ENCODE results near the gene NMNAT1. TPM values are rescaled to one million over a fixed set of nuclear protein-coding genes. Genes with fewer than 3 reads are reported as not detected.

The NMNAT1 gene
- total RNA-seq, 5 donors from 2014 or later (not counting 1 experiment from before 2014, with no cell fraction given) = 2.9 to 8.0 (median 7.1) TPM

- H3K27me3 Mint-ChIP-seq = no peaks in the 10 kb centered on the region
- H3K9me3 ChIP-seq = no peaks in the 10 kb centered on the region
- ATAC-seq (replicated peaks in 1 of 4) = no peak
These were observed 39.3 kb upstream of the NMNAT1 start for GRCh38 chr1:9903801-9904527.

DNA sequence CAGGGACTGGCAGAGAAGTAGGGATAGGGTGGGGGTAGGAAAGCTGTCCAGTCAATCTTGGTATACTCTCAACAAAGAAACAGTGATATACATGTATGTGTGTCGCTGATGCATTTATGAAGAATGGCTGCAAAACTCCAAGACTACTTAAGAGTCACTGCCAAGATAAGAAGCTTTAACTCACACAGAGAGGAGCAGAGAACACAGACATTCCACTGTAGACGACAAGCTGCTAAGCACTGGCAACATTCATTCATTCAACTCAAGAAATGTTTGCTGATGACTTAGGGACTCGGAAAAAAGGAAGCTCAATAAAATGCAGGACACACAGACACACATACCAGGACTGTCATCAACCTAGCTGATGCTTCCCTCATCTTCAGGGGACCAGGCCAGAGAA lies 38.7 kb upstream of the NMNAT1 start:
- Mint-ChIP-seq H3K4me3 (no peak overlapping the region), H3K4me1 (peaks cover 29 to 45% (median 40%) of the 10 kb centered on the region in 3 donors), H3K27me3 (no peaks in the 10 kb centered on the region), H3K9me3 (no peaks in the 10 kb centered on the region), H3K27ac (no peak overlapping the region), H3K36me3 (no peaks in the 10 kb centered on the region)
- Histone ChIP-seq H3K27ac (ENCODE audit: low read length) (no peak overlapping the region), H3K4me1 (ENCODE audit: control insufficient read depth in 1 of 2, extremely low read depth in 1 of 2, insufficient read depth in 2 of 2, low read length in 2 of 2) (peaks cover 4 to 20% of the 10 kb centered on the region in 2 experiments), H3K9me3 (no peaks in the 10 kb centered on the region), H3K4me3 (ENCODE audit: control insufficient read depth in 1 of 2, extremely low read depth in 1 of 2, low read length in 1 of 2) (no peak overlapping the region), H3K27me3 (replicated peaks in 1 of 2; ENCODE audit: control insufficient read depth in 2 of 2, extremely low read depth in 1 of 2, insufficient read depth in 2 of 2, low read length in 1 of 2) (no peaks in the 10 kb centered on the region), H3K36me3 (ENCODE audit: control insufficient read depth in 2 of 2, extremely low read depth in 1 of 2, insufficient read depth in 1 of 2, low read length in 1 of 2) (no peaks in the 10 kb centered on the region)
- CTCF ChIA-PET = interaction anchor here in 1 of 2 donors (0.6 kb wide), 1 partner anchor 1277 kb away, joined by 4 read pairs; no protein-coding TSS in a partner anchor
- ATAC-seq (replicated peaks in 1 of 4) (no peak), DNase-seq (no peak)
- POLR2A ChIA-PET = no interaction called here
- WGBS (ENCODE audit: insufficient coverage) = no CpG with 5 or more reads among the region's 3 CpGs

More at GRCh38 chr1:9903801-9904527, 39.3 kb upstream of the NMNAT1 start:
- Histone ChIP-seq H3K4me1 (ENCODE audit: control insufficient read depth in 1 of 2, extremely low read depth in 1 of 2, insufficient read depth in 2 of 2, low read length in 2 of 2) (peaks cover 2 to 14% of the 10 kb centered on the region in 2 experiments), H3K4me3 (ENCODE audit: control insufficient read depth in 1 of 2, extremely low read depth in 1 of 2, low read length in 1 of 2) (no peak overlapping the region), H3K27me3 (replicated peaks in 1 of 2; ENCODE audit: control insufficient read depth in 2 of 2, extremely low read depth in 1 of 2, insufficient read depth in 2 of 2, low read length in 1 of 2) (no peaks in the 10 kb centered on the region), H3K27ac (ENCODE audit: low read length) (no peak overlapping the region), H3K36me3 (ENCODE audit: control insufficient read depth in 2 of 2, extremely low read depth in 1 of 2, insufficient read depth in 1 of 2, low read length in 1 of 2) (no peaks in the 10 kb centered on the region)
- ChIA-PET CTCF (interaction anchor here in 1 of 2 donors (0.6 kb wide), 1 partner anchor 1276 kb away, joined by 4 read pairs; no protein-coding TSS in a partner anchor), POLR2A (no interaction called here)
- H3K36me3 Mint-ChIP-seq = no peaks in the 10 kb centered on the region
- WGBS (ENCODE audit: insufficient coverage) = 33% methylated on average over 4 of the region's 9 CpGs
- no peaks in the 10 kb centered on the region for H3K9me3 Mint-ChIP-seq
- peaks cover 22 to 39% (median 33%) of the 10 kb centered on the region in 3 donors for H3K4me1 Mint-ChIP-seq
- no peak overlapping the region for H3K4me3 Mint-ChIP-seq
- H3K27ac Mint-ChIP-seq = no peak overlapping the region
- DNase-seq = no peak

- H3K4me3 ChIP-seq (ENCODE audit: control insufficient read depth in 1 of 2, extremely low read depth in 1 of 2, low read length in 1 of 2) = no peak overlapping the region
- H3K27me3 Mint-ChIP-seq = no peaks in the 10 kb centered on the region
- peaks cover 4 to 21% of the 10 kb centered on the region in 2 experiments for H3K4me1 ChIP-seq (ENCODE audit: control insufficient read depth in 1 of 2, extremely low read depth in 1 of 2, insufficient read depth in 2 of 2, low read length in 2 of 2)
- H3K27ac Mint-ChIP-seq = no peak overlapping the region
- H3K4me1 Mint-ChIP-seq = peaks cover 29 to 46% (median 40%) of the 10 kb centered on the region in 3 donors
- H3K9me3 ChIP-seq = no peaks in the 10 kb centered on the region
- ATAC-seq (replicated peaks in 1 of 4) (no peak), DNase-seq (no peak)
- 65% methylated on average over 4 of the region's 4 CpGs for WGBS (ENCODE audit: insufficient coverage)
- no peaks in the 10 kb centered on the region for H3K36me3 Mint-ChIP-seq
- no peak overlapping the region for H3K4me3 Mint-ChIP-seq
- no peak overlapping the region for H3K27ac ChIP-seq (ENCODE audit: low read length)
- no peaks in the 10 kb centered on the region for H3K27me3 ChIP-seq (replicated peaks in 1 of 2; ENCODE audit: control insufficient read depth in 2 of 2, extremely low read depth in 1 of 2, insufficient read depth in 2 of 2, low read length in 1 of 2)
- no peaks in the 10 kb centered on the region for H3K9me3 Mint-ChIP-seq
- ChIA-PET POLR2A (no interaction called here), CTCF (no interaction called here)
- no peaks in the 10 kb centered on the region for H3K36me3 ChIP-seq (ENCODE audit: control insufficient read depth in 2 of 2, extremely low read depth in 1 of 2, insufficient read depth in 1 of 2, low read length in 1 of 2)
These were observed 38.3 kb upstream of the NMNAT1 start for GRCh38 chr1:9905010-9905409.

GRCh38 chr1:9906466-9906865 lies 36.8 kb upstream of the NMNAT1 start:
- ATAC-seq (replicated peaks in 1 of 4) = no peak
- Histone ChIP-seq H3K4me1 (ENCODE audit: control insufficient read depth in 1 of 2, extremely low read depth in 1 of 2, insufficient read depth in 2 of 2, low read length in 2 of 2) (peaks cover 4 to 18% of the 10 kb centered on the region in 2 experiments), H3K9me3 (no peaks in the 10 kb centered on the region), H3K27me3 (replicated peaks in 1 of 2; ENCODE audit: control insufficient read depth in 2 of 2, extremely low read depth in 1 of 2, insufficient read depth in 2 of 2, low read length in 1 of 2) (no peaks in the 10 kb centered on the region), H3K27ac (ENCODE audit: low read length) (no peak overlapping the region), H3K36me3 (ENCODE audit: control insufficient read depth in 2 of 2, extremely low read depth in 1 of 2, insufficient read depth in 1 of 2, low read length in 1 of 2) (no peaks in the 10 kb centered on the region), H3K4me3 (ENCODE audit: control insufficient read depth in 1 of 2, extremely low read depth in 1 of 2, low read length in 1 of 2) (no peak overlapping the region)
- Mint-ChIP-seq H3K36me3 (no peaks in the 10 kb centered on the region), H3K9me3 (no peaks in the 10 kb centered on the region), H3K27me3 (no peaks in the 10 kb centered on the region), H3K27ac (no peak overlapping the region), H3K4me1 (peaks cover 23 to 40% (median 32%) of the 10 kb centered on the region in 3 donors), H3K4me3 (no peak overlapping the region)
- CTCF ChIA-PET = interaction anchor here (0.6 to 1.4 kb wide), 3 partner anchors 31 to 193 kb away, joined by 3 read pairs; no protein-coding TSS in a partner anchor
- POLR2A ChIA-PET = no interaction called here
- no peak for DNase-seq
- 100% methylated on average over 1 of the region's 2 CpGs for WGBS (ENCODE audit: insufficient coverage)

DNA sequence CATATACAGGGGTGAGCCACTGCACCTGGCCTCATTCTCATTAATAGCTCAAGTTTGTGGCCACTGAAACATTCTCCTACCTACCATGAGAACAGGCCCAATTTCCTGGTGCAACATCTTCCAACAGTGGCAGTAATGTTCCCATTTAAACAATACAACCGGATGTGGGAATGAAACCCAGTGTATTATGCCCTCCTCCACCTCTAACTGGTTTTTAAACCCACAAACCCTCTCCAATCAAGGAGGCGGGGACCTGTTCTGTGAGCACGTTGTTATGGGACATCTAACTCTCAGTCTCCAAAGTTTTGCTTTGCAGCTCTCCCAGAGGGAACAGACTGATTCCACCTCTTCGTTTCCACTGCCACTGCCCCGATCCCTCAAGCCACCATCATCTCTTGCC lies 35.8 kb upstream of the NMNAT1 start:
- H3K27ac Mint-ChIP-seq = no peak overlapping the region
- H3K27me3 ChIP-seq (replicated peaks in 1 of 2; ENCODE audit: control insufficient read depth in 2 of 2, extremely low read depth in 1 of 2, insufficient read depth in 2 of 2, low read length in 1 of 2) = no peaks in the 10 kb centered on the region

GRCh38 chr1:9908871-9909233 lies 34.4 kb upstream of the NMNAT1 start:
- H3K4me1 Mint-ChIP-seq = peaks cover 30 to 49% (median 40%) of the 10 kb centered on the region in 3 donors
- ATAC-seq (replicated peaks in 1 of 4) (no peak), DNase-seq (no peak)
- no peaks in the 10 kb centered on the region for H3K27me3 ChIP-seq (replicated peaks in 1 of 2; ENCODE audit: control insufficient read depth in 2 of 2, extremely low read depth in 1 of 2, insufficient read depth in 2 of 2, low read length in 1 of 2)
- H3K27me3 Mint-ChIP-seq = no peaks in the 10 kb centered on the region
- H3K36me3 Mint-ChIP-seq = no peaks in the 10 kb centered on the region
- no peak overlapping the region for H3K27ac ChIP-seq (ENCODE audit: low read length)
- H3K4me1 ChIP-seq (ENCODE audit: control insufficient read depth in 1 of 2, extremely low read depth in 1 of 2, insufficient read depth in 2 of 2, low read length in 2 of 2) = peaks cover 4 to 18% of the 10 kb centered on the region in 2 experiments
- H3K4me3 Mint-ChIP-seq = peak overlapping the region; percentile 93 to 99 (median 96)
- H3K4me3 ChIP-seq (ENCODE audit: control insufficient read depth in 1 of 2, extremely low read depth in 1 of 2, low read length in 1 of 2) = no peak overlapping the region
- H3K27ac Mint-ChIP-seq = peak overlapping the region; percentile 71 to 87
- no peaks in the 10 kb centered on the region for H3K9me3 Mint-ChIP-seq
- H3K36me3 ChIP-seq (ENCODE audit: control insufficient read depth in 2 of 2, extremely low read depth in 1 of 2, insufficient read depth in 1 of 2, low read length in 1 of 2) = no peaks in the 10 kb centered on the region
- ChIA-PET CTCF (interaction anchor here in 1 of 2 donors (0.6 kb wide), 1 partner anchor 28 kb away, joined by 3 read pairs; no protein-coding TSS in a partner anchor), POLR2A (no interaction called here)
- WGBS (ENCODE audit: insufficient coverage) = 80% methylated on average over 1 of the region's 4 CpGs
- no peaks in the 10 kb centered on the region for H3K9me3 ChIP-seq

More for the DNA sequence above, 35.8 kb upstream of the NMNAT1 start:
- Mint-ChIP-seq H3K27me3 (no peaks in the 10 kb centered on the region), H3K36me3 (no peaks in the 10 kb centered on the region), H3K4me3 (peak overlapping the region in 2 of 3 donors; percentile 13 to 37), H3K4me1 (peaks cover 29 to 46% (median 38%) of the 10 kb centered on the region in 3 donors), H3K9me3 (no peaks in the 10 kb centered on the region)
- Histone ChIP-seq H3K4me1 (ENCODE audit: control insufficient read depth in 1 of 2, extremely low read depth in 1 of 2, insufficient read depth in 2 of 2, low read length in 2 of 2) (peaks cover 4 to 18% of the 10 kb centered on the region in 2 experiments), H3K36me3 (ENCODE audit: control insufficient read depth in 2 of 2, extremely low read depth in 1 of 2, insufficient read depth in 1 of 2, low read length in 1 of 2) (no peaks in the 10 kb centered on the region), H3K9me3 (no peaks in the 10 kb centered on the region), H3K4me3 (ENCODE audit: control insufficient read depth in 1 of 2, extremely low read depth in 1 of 2, low read length in 1 of 2) (no peak overlapping the region), H3K27ac (ENCODE audit: low read length) (no peak overlapping the region)
- CTCF ChIA-PET = interaction anchor here (0.6 to 1.4 kb wide), 3 partner anchors 32 to 549 kb away, joined by 3 to 4 read pairs (median 3); no protein-coding TSS in a partner anchor
- WGBS (ENCODE audit: insufficient coverage) = 91% methylated on average over 5 of the region's 5 CpGs
- POLR2A ChIA-PET = no interaction called here
- DNase-seq (no peak), ATAC-seq (replicated peaks in 1 of 4) (no peak)
